Endothelial cell of umbilical vein (primary cell): Measurements from ENCODE around the gene KITLG. TPM values are rescaled to one million over a fixed set of nuclear protein-coding genes. Genes with fewer than 3 reads are reported as not detected.

Experiments
- BruUV-seq: library from RNA; stranded (reverse); fragments of 400-500 nt; replicated peaks from 2 replicates; lab custom pipeline; 2021; lab: Mats Ljungman, UMichigan
- CTCF ChIA-PET: fragments of 300-600, 350-600 bp; sonication (Branson Sonifier 250); formaldehyde crosslinking; loops from one replicate; lab custom pipeline; 2021; ENCODE audit warnings: antibody characterized with exemption, inconsistent platforms; lab: Charles Lee
- POLR2A ChIA-PET: fragments of 300-600, 350-600 bp; sonication (Branson Sonifier 250); formaldehyde crosslinking; loops from one replicate; lab custom pipeline; 2021; ENCODE audit warnings: antibody characterized with exemption, inconsistent platforms; lab: Charles Lee
- DNase-seq: peaks from one replicate; pipeline ENCODE4 v3.0.0-alpha.2; 2011; ENCODE audit warnings: low read depth, low spot score
- FAIRE-seq: peaks from 2 replicates; lab custom pipeline; 2011; peaks lifted over from hg19 to GRCh38; lab: Jason Lieb, UNC
- H2AFZ ChIP-seq: 2 replicates; pipeline ENCODE4 v1.6.0; 2012; ENCODE audit warnings: low read depth, low read length, control low read depth, inconsistent platforms
- H3K27ac ChIP-seq: 2 replicates; pipeline ENCODE4 v1.5.1; 2011; ENCODE audit warnings: low read depth, mild to moderate bottlenecking, control low read depth, low read length, moderate library complexity; ENCODE audit not compliant: insufficient read depth
- H3K27me3 ChIP-seq, 2 experiments: 2 replicates each; pipeline versions ENCODE4 v1.6.0 to v1.6.1; 2011; ENCODE audit warnings: low read length in 2 of 2, mixed read lengths in 1 of 2; ENCODE audit not compliant: control insufficient read depth in 2 of 2, insufficient read depth in 2 of 2
- H3K36me3 ChIP-seq, 2 experiments: 2 replicates in 1 of 2; 3 replicates in 1 of 2; pipeline ENCODE4 v1.5.1; 2011; ENCODE audit warnings: low read length in 2 of 2, mild to moderate bottlenecking in 1 of 2, moderate library complexity in 1 of 2; ENCODE audit not compliant: control insufficient read depth in 2 of 2, insufficient read depth in 2 of 2; ENCODE audit errors: extremely low read depth in 1 of 2
- H3K4me1 ChIP-seq: 3 replicates; pipeline ENCODE4 v1.5.1; 2011; ENCODE audit warnings: mild to moderate bottlenecking, low read length; ENCODE audit not compliant: control insufficient read depth, insufficient read depth; ENCODE audit errors: extremely low read depth
- H3K4me2 ChIP-seq: 2 replicates; pipeline ENCODE4 v1.6.1; 2011; ENCODE audit warnings: low read length, control low read depth, mixed read lengths; ENCODE audit not compliant: insufficient read depth
- H3K4me3 ChIP-seq, 3 experiments: fragments of 200-600 bp in 1 of 3; sonication (generic), shearing (Covaris generic) in 1 of 3; replicated peaks in 1 of 3; 2 replicates each; pipeline ENCODE4 v1.5.1; 2011 to 2016; ENCODE audit warnings: control low read depth in 3 of 3, low read length in 3 of 3, mild to moderate bottlenecking in 2 of 3, inconsistent platforms in 1 of 3, low read depth in 1 of 3, moderate library complexity in 1 of 3; ENCODE audit not compliant: insufficient read depth in 1 of 3
- H3K79me2 ChIP-seq: 2 replicates; pipeline ENCODE4 v1.6.0; 2012; ENCODE audit warnings: low read length, inconsistent platforms; ENCODE audit not compliant: control insufficient read depth, insufficient read depth
- H3K9ac ChIP-seq: replicated peaks from 2 replicates; pipeline ENCODE3; 2011; ENCODE audit warnings: low read length, control low read depth; ENCODE audit not compliant: insufficient read depth; ENCODE audit errors: extremely low read depth
- H3K9me1 ChIP-seq: replicated peaks from 3 replicates; pipeline ENCODE4 v1.6.0; 2011; ENCODE audit warnings: mild to moderate bottlenecking, low read length; ENCODE audit not compliant: control insufficient read depth, insufficient read depth; ENCODE audit errors: extremely low read depth
- H3K9me3 ChIP-seq: replicated peaks from 2 replicates; pipeline ENCODE4 v1.5.1; 2012; ENCODE audit warnings: low read length, inconsistent platforms; ENCODE audit not compliant: control insufficient read depth, insufficient read depth
- H4K20me1 ChIP-seq: replicated peaks from 2 replicates; pipeline ENCODE3; 2011; ENCODE audit warnings: mild to moderate bottlenecking, low read length; ENCODE audit not compliant: control insufficient read depth, insufficient read depth; ENCODE audit errors: extremely low read depth
- EZH2 ChIP-seq: IDR thresholded peaks from 2 replicates; pipeline ENCODE4 v1.6.1; 2012; ENCODE audit warnings: borderline replicate concordance, low read depth, mild to moderate bottlenecking, moderate library complexity, low read length, inconsistent platforms; ENCODE audit not compliant: severe bottlenecking
- FOS ChIP-seq: IDR thresholded peaks from 2 replicates; pipeline ENCODE4 v1.6.1; 2011; ENCODE audit warnings: mild to moderate bottlenecking, low read length, moderate library complexity, borderline replicate concordance; ENCODE audit not compliant: insufficient read depth
- GATA2 ChIP-seq: IDR thresholded peaks from 2 replicates; pipeline ENCODE4 v1.7.0; 2011; ENCODE audit warnings: low read depth, mild to moderate bottlenecking, moderate library complexity, mixed read lengths, low read length; ENCODE audit not compliant: insufficient read length, insufficient read depth
- JUN ChIP-seq: IDR thresholded peaks from 2 replicates; pipeline ENCODE4 v1.6.1; 2011; ENCODE audit warnings: borderline replicate concordance, low read depth; ENCODE audit not compliant: insufficient read length, insufficient read depth
- MYC ChIP-seq: IDR thresholded peaks from one replicate; pipeline ENCODE4 v1.6.1; 2011; ENCODE audit warnings: mild to moderate bottlenecking, low read depth, low read length
- POLR2A ChIP-seq: IDR thresholded peaks from 2 replicates; pipeline ENCODE4 v1.6.1; 2012; ENCODE audit warnings: low read depth, mild to moderate bottlenecking, control low read depth, low read length
- POLR2AphosphoS5 ChIP-seq: IDR thresholded peaks from 2 replicates; pipeline ENCODE4 v1.6.1; 2012; ENCODE audit warnings: low read depth, mild to moderate bottlenecking, control low read depth, low read length, moderate library complexity; ENCODE audit not compliant: insufficient read depth
- dilution Hi-C: fragments of 300-500 bp; cut with MboI; formaldehyde crosslinking; loops from one replicate; pipeline ENCODE4 v1.15.0; 2019; ENCODE audit warnings: low sequenced_read_pairs; ENCODE audit not compliant: extremely low pct_ligation_motif_present
- intact Hi-C: fragments of 100-400 bp; cut with micrococcal nuclease; formaldehyde crosslinking; loops from one replicate; pipeline ENCODE4 v1.10.0; 2022
- polyA plus RNA-seq, 4 experiments: library from polyadenylated mRNA; depleted of rRNA in 3 of 4; stranded (reverse) in 3 of 4; unstranded in 1 of 4; fragments of >200 nt; gene quantifications; 2 replicates each; pipeline versions ENCODE4 v1.2.1 to v1.2.3, GENCODE V29; 2011 to 2012; ENCODE audit warnings: missing spikeins in 1 of 4
- total RNA-seq: library from RNA; stranded (reverse); gene quantifications from 2 replicates; pipeline ENCODE4 v1.2.3, GENCODE V29; 2021
- TF ChIP-seq, protein P1 (sequence below): IDR thresholded peaks from 2 replicates; pipeline ENCODE4 v1.6.1; 2011; ENCODE audit not compliant: insufficient read depth, insufficient read length
- TF ChIP-seq, protein P2 (sequence below), 2 donors: IDR thresholded peaks; 1 replicate in 1 of 2; 2 replicates in 1 of 2; pipeline ENCODE4 v1.5.1; 2011; ENCODE audit warnings: low read length in 2 of 2, mild to moderate bottlenecking in 2 of 2, moderate library complexity in 2 of 2, control low read depth in 1 of 2, inconsistent platforms in 1 of 2, low read depth in 1 of 2; ENCODE audit not compliant: insufficient read depth in 1 of 2; ENCODE audit errors: extremely low read depth in 1 of 2

KITLG gene
- total and polyA plus RNA-seq, 2 donors (not counting 3 experiments of a cell fraction or from before 2014, with no cell fraction given), result 3.8 to 32.5 TPM

DNA sequence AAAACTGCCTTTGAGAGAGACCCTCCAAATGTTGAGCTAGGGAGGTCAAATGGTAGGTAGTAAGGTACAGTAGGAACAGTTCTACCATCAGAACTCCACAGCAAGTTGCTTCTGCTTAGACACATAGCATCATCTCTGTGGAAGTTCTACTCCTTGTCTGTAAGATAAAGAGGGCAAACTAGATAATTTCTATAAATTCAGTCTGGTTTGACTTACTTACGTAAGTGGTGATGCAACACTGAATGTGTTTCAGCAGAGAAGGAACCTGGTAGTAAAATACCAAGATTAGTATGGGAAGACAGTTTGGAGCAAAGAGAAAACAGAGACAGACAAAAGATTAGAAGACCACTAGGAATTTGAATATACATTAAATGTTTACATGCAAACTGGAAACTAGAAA is 42.0 kb downstream of the KITLG start:
- H3K9me3 ChIP-seq, result no peaks in the 10 kb centered on the region
- H3K9me1 ChIP-seq, result no peaks in the 10 kb centered on the region
- no peak for TF ChIP-seq POLR2A
- no peak overlapping the region for H3K4me3 ChIP-seq
- no peaks in the 10 kb centered on the region for H3K4me1 ChIP-seq
- H3K9ac ChIP-seq, result no peak overlapping the region
- intact Hi-C loops (no loop called here), dilution Hi-C loops (no loop called here)
- no peaks in the 10 kb centered on the region for H3K36me3 ChIP-seq
- no peak for DNase-seq
- no peak overlapping the region for H3K4me2 ChIP-seq
- ChIA-PET POLR2A (no interaction called here), CTCF (interaction anchor here (1.1 kb wide), 2 partner anchors 9 to 27 kb away, joined by 3 read pairs; no protein-coding TSS in a partner anchor)
- no TSS peak for BruUV-seq
- no peaks in the 10 kb centered on the region for H3K27me3 ChIP-seq
- FAIRE-seq, result no peak
- no peak overlapping the region for H2AFZ ChIP-seq
- no peaks in the 10 kb centered on the region for H3K79me2 ChIP-seq
- H3K27ac ChIP-seq, result no peak overlapping the region
- H4K20me1 ChIP-seq, result no peaks in the 10 kb centered on the region

DNA sequence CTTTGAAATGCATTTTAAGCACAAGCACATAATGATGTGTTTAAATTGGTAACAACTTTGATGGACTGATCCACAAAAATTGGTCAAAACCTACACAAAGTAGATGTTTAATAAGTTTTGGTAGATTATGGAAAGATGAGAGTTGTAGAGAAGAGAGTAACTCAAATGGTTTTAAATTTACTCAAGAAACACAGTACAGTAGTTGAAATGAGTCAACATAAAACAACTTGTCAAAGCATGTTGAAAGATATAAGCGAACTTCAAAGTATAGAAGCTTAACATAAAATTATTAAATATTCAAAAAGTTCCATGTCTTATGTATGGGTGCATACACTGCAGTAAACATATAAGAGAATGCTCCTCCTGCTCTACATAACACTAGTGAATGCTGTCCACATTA is 49.4 kb downstream of the KITLG start:
- Histone ChIP-seq H3K36me3 (no peaks in the 10 kb centered on the region), H2AFZ (no peak overlapping the region), H3K27me3 (no peaks in the 10 kb centered on the region), H3K27ac (no peak overlapping the region), H3K4me1 (peaks cover 3% of the 10 kb centered on the region), H3K79me2 (no peaks in the 10 kb centered on the region), H4K20me1 (no peaks in the 10 kb centered on the region), H3K9me3 (no peaks in the 10 kb centered on the region), H3K9me1 (no peaks in the 10 kb centered on the region), H3K9ac (no peak overlapping the region), H3K4me3 (no peak overlapping the region), H3K4me2 (no peak overlapping the region)
- dilution Hi-C loops, result no loop called here
- CTCF ChIA-PET, result interaction anchor here (1.0 to 3.4 kb wide), 3 partner anchors 47 to 463 kb away, joined by 3 to 11 read pairs (median 3); no protein-coding TSS in a partner anchor
- BruUV-seq, result no TSS peak
- FAIRE-seq, result no peak
- intact Hi-C loops, result no loop called here
- POLR2A ChIA-PET, result no interaction called here
- TF ChIP-seq MYC (no peak), JUN (no peak), GATA2 (no peak), POLR2A (no peak), EZH2 (no peak), FOS (no peak), POLR2AphosphoS5 (no peak)
- TF ChIP-seq, protein P1, sequence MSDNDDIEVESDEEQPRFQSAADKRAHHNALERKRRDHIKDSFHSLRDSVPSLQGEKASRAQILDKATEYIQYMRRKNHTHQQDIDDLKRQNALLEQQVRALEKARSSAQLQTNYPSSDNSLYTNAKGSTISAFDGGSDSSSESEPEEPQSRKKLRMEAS, result no peak
- TF ChIP-seq, protein P2, sequence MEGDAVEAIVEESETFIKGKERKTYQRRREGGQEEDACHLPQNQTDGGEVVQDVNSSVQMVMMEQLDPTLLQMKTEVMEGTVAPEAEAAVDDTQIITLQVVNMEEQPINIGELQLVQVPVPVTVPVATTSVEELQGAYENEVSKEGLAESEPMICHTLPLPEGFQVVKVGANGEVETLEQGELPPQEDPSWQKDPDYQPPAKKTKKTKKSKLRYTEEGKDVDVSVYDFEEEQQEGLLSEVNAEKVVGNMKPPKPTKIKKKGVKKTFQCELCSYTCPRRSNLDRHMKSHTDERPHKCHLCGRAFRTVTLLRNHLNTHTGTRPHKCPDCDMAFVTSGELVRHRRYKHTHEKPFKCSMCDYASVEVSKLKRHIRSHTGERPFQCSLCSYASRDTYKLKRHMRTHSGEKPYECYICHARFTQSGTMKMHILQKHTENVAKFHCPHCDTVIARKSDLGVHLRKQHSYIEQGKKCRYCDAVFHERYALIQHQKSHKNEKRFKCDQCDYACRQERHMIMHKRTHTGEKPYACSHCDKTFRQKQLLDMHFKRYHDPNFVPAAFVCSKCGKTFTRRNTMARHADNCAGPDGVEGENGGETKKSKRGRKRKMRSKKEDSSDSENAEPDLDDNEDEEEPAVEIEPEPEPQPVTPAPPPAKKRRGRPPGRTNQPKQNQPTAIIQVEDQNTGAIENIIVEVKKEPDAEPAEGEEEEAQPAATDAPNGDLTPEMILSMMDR (IDR thresholded peaks at IDR 0.05; ENCODE audit: extremely low read depth in 1 of 2, insufficient read depth in 1 of 2, low read depth in 1 of 2, low read length in 2 of 2), result no peak
- DNase-seq, result no peak
